Endometrium (tissue), 2 donors: ENCODE results near the gene DUSP16.
"Not testable (repeated sequence)": the region's sequence is repeated elsewhere in the genome, so short reads cannot be mapped to it uniquely, and the experiment has no call there.

Experiments used
- FAIRE-seq: peaks from 2 replicates; lab custom pipeline; 2012; peaks lifted over from hg19 to GRCh38; lab: Jason Lieb, UNC
- donor health status: control.
- donor health status: control.

DUSP16 gene

DNA sequence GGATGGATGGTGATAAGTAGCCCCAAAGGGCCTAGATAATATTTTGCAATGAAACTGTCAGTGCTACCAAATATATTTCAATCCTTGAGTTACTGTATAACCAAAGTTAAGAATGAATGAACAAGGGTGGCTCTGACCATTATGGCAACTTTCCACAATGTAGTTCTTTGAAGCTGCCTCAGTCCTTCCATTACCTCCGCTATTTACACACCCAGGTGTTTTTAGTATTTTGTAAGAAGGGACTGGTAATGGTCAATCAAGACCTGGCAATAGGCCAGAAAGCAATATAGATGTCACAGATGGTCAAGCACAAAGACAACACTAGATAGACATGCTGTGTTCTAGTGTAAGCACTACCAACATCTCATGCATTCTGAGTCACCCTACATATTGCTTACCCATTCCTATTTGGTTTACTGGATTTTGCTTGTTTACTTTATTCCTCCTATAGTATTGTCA lies 16.3 kb downstream of the DUSP16 start:
- no peak for FAIRE-seq

DNA sequence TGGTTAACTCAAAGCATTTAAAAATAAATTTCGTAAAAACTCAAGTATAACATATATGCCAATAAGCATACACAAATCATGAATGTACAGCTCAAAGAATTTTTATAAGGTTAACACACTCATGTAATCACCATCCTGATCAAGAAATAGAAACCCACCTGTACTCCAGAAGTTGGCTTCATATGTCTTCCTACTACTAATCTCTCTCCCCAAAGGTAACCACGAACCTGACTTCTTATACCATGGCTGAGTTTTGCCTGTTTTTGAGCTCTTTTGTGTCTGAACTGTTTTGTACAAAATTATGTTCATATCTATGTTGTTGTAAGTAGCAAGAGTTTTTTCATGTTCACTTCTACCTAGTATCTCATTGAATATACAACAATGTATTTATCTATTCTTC lies 18.7 kb downstream of the DUSP16 start:
- no peak for FAIRE-seq

DNA sequence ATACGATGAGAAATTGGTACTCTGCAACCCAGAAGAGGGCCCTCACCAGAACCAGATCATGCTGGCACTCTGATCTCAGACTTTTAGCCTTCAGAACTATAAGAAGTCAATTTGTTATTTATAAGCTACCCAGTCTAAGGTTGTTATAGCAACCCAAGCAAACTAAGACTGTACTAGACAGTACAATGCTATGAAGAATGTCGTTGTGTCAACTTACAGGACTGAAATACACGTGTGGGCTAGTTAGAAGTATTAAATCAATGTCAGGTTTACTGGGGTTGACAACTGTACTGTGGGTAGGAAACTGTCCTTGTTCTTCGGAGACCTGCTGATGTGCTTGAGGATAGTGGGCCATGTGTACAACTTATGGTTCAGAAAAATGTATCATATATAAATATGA lies 19.7 kb downstream of the DUSP16 start:
- no peak for FAIRE-seq

DNA sequence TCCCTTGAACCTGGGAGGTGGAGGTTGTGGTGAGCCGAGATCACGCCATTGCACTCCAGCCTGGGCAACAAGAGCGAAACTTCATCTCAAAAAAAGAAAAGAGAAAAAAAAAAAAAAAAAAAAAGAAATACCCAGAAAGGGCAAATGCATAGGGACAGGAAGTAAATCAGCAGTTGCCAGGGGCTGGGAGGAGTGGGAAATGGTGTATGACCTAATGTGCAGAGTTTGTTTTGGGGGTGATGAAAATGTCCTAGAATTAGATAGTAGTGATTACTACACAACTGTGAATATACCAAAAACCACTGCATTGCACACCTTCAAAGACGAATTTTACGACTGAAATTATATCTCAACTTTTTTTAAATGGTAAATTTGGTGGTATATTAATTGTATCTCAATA lies 20.4 kb downstream of the DUSP16 start:
- no peak for FAIRE-seq

DNA sequence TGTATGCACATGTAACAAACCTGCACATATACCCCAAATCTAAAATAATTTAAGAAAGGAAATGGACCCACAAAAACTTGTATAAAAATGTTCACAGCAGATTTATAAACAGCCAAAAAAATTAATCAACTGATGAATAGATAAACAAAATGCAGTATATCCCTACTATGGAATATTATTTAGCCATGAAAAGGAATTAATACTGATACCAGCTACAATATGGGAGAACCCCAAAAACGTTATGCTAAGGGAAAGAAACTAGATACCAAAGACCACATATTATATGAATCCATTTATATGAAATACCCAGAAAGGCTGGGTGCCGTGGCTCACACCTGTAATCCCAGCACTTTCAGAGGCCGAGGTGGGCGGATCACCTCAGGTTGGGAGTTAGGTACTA lies 20.9 kb downstream of the DUSP16 start:
- FAIRE-seq, result no peak

DNA sequence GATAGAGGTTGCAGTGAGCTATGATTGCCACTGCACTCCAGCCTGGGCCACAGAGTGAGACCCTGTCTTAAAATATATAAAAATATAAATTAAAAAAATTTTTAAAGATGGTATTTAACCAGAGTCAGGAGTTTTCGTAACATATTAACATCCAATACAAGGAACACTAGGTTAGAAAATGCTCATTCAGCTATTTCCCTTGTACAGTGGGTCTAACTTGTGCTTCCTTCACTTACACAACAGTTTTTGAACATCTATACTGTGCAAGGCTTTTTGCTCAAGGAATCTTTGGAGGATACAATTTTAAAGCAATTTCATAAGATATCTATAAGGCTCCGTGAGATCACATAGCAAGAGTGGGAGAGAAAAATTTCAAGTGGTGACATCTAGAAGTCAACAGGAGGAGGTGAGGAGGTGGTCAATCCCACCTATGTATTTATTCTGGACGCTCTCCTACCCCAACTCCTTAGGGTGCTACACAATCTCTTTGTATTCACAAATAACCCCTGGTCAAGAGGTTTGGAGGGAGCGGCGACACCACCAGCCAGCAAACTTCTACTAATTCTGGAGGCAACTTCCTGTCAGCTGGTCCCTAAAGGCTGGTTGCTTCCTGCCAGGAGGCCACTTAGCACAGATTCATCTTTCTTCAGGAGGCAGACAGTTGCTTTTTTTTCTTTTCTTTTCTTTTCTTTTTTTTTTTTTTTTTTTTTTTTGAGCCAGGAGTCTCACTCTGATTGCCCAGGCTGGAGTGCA lies 22.2 kb downstream of the DUSP16 start:
- FAIRE-seq, result no peak

DNA sequence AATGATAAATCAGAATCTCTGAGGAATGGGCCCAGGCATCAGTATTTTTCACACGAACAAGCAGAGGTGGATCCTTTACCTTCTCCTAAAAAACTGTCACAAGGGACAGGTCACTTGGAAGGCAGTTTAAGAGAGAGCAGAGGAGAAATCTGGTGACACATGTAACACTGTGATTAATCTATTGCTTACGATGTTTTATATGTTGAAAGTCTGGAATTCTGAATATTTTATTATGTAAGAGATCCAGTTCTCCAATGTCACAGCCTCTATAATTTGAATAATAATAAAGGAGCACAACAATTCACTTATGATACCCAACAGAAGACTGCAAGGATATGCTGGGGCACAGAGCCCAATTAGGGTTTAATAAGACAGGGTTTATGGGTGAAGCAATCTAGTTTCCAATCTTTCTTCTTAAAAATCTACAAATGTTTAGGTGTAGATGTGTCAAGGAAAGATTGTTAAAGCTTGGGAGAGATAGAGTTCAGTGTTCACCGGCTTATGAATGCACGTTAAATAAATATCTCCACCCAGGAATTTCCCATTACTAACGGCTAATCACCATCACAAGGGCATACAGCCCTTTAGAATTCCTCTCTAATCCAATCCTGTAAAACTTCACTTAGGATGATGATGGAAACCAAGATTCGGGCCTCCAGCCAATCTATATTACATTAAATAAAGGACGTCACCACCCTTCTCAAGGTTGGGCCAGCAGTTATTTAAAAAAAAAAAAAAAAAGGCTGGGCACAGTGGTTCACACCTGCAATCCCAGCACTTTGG lies 23.4 kb downstream of the DUSP16 start:
- no peak for FAIRE-seq

DNA sequence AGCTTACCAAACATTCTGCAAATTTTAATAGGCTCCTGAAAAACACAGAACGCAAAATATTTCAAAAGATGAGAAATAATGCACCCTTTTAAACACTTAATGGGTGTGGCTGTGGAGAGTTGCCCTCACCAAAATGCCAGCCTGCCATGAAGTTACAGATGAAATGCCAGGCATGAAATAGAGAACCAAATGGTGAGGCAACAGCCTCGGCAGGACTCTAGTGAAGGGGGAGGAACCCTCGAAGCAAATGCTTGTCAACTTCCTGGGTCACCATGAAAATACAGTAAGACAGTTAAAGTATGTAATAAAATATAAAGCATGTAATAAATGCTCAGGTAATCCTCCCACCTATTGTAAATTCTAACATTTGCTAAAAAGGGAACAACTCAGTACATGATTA lies 24.1 kb downstream of the DUSP16 start:
- no peak for FAIRE-seq

DNA sequence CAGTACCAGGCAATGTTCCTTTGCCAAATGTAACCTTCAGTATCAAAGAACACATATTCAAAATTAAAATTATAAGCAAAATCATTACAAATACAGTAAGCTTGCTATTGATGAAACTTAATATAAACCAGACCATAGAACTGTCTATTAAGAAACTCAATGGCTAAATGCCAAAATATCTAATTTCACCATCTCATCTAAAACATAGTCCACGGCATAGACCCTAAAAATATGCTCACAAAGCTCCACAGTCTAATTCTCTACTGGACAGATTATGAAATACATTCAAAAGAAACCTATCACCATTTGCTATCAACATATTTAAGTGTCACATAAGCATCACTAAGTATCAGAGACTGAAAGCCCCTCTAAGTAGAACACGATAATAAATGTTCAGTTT lies 25.2 kb downstream of the DUSP16 start:
- FAIRE-seq, result no peak

DNA sequence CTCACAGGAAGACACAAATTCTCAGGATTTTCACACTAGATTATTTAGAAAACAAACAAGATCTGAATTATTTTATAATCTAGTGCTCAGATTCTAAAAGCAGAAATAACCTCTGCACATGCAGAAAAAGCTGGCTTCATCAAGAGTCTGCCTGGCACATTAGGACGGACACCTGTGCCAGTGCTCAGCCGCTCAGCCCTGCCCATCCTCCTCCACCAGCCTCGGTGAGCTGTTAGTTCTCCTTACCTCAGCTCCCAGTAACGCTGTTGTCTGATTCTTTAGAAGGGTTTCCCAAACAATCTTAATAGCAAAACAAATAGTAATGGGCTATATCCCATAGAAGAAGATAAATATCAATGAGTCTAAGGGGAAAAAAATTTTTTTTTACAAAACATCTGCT lies 27.7 kb downstream of the DUSP16 start:
- FAIRE-seq, result no peak

DNA sequence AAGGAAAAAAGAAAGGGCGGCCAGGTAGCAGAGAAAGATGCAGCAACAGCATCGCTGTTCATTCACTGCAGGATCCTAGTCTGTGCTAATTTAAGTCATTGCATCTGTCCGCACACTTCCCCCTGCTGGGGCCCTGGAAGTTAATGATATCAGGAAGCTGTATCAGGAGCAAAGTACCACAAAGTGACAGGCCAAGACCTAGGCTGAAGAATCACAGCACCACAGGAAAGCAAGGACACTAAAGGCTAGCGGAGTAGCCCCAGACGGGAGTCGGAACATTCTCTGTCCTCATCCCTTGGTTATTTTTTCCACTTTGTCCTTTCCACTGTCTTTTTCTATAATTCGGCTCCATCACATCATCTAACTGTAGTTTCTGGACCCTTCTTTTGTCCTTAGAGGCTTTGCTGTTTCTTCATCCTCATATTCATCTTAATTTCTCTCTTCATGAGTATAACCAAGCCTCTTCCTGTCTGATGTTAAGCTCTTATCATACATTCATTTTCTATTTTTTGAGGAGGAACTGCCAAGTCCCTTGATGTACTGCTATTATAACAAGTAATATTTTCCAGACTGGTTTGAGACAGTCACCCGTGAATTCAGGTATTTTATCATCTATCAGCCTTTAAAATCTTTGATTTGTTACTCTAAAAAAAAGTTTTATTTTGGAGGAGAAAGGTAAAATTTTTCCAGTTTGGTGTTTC lies 28.3 kb downstream of the DUSP16 start:
- no peak for FAIRE-seq

DNA sequence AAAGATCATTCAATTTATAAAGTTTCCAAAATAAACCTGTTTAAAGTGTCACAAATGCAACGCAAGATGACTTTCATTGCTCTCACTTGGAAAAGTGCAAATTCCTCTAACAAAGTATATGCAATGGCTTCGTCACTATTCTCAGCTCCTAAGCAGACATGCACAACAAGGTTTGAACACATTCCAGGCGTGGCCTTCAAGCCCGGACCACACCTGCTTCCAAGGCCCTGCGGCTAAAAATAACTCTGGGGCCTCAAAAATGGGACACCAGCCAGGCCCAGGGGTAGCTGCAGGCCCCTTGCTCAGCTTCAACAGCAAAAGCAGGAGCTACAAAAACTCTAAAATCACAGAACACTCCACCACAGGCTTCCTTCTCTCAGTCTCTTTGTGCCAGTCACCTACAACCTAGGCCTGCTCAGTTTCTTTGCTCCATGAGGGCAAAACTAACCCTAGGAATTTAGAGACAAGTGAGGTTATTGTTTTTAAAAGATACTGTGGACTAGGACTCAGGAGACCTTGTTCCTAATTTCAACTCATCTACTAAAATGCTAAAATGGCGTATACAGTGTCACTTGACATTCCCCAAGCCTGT lies 29.3 kb downstream of the DUSP16 start:
- no peak for FAIRE-seq

DNA sequence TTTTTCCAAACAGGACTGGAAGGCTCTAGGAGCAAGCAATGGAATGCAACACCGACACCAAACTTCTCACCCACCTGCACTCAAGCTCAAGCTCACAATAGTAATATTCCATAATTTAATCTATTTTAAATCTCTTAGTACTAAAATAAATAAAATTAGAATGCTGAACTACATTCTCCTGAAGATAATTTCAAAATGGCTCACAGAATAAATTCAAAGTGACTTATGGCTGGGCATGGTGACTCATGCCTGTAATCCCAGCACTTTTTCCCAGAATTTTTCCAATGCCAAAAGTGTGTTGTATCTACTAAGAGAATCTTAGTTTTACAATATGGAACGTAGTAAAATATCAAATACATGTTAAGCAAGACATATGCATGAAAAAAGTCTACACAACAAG lies 31.5 kb downstream of the DUSP16 start:
- no peak for FAIRE-seq

DNA sequence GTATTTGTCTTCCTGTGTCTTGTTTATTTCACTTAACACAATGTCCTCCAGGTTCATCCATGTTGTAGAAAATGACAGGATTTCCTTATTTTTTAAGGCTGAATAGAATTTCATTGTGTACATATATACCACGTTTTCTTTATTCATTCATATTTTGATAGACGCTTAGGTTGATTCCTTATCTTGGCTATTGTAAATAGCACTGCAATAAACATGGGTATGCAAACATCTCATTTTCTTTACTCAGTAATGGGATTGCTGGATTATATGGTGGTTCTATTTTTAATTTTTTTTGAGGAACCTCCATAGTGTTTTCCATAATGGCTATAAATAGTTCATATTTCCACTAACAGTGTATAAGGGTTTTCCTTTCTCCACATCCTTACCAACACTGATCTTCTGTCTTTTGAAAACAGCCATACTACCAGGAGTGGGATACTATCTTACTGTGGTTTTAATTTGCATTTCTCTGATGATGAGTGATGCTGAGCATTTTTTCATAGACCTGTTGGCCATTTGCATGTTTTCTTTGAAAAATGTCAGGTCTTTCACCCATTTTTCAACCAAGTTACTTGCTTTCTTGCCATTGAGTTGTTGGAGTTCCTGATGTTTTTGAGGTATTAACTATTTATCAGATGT lies 32.8 kb downstream of the DUSP16 start:
- no peak for FAIRE-seq

DNA sequence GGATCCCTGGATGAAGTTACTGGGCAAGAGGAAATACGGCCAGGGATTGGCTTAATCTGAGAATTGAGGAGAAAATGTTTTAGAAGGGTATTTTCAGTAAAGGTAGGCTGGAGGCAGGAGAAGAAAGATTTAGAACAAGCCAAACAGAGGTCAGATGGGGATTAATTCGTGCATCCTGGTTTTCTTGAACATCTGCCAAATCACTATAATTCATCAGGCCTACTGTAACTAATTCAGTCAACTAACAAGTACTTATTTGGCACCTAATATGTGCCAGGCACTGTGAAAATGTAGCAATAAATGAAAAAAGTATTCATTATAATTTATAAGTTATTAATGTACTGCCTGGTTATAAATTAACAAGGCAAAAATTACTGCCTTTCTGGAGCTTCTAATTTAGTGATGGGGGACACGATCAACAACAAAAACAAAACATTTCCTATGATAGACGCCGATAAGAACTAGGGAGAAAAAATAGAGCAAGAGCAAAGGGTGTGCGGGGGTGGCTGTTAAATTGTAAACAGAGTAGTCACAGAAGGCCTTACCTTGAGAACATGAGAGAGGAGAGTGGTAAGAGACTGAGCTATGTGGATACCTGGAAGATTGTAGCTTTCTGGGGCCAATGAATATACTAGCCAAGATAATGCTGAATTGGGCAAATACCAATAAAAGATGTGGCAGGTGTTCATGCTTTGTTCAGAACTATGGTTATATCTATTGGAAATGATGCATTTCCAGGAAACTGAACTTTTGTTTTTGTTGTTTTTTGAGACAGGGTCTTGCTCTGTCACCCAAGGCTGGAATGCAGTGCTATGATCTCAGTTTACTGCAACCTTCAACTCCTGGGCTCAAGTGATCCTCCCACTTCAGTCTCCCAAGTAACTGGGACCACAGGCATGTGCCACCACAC lies 34.0 kb downstream of the DUSP16 start:
- no peak for FAIRE-seq

DNA sequence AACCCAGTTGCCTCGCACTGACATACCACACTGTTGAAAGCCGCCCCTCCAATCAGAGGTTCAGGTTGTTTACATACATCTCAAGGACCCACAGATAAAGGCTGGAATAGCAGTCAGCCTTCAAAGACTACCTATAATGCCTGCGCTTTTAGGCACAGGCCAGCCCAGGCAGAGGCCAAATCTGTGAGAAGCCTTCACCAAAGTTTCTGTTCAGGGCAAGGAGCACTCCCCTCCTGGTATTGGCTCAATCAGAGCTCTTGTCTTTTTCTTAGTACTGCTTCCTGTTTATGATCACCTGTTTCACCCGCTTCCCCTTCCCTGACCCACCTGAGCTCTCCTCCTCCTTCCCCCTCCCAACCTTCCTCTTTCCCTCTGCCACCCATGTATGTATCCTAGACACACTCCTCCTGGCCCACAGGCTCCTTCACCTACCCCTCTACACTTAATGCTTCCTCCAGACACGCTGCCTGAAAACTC lies 34.8 kb downstream of the DUSP16 start:
- no peak for FAIRE-seq

DNA sequence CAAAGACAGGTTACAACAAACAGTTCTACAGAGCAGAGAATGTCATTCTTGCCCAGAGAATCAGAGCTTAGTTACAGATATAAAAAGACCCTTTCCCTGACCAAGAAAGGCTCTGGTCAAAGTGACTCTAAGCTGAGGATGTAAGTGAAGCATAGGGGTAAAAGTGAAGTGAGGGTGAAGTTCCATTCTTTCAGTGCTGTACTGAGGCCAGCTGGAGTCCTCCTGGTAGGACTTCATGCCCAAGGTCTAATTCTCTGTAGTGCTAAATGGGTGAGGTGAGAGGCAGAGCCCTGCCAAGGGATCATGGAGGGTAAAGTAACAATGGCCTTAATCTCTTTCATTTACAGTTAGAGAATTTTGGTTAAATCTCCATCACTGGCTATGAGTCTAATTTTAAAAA lies 38.5 kb downstream of the DUSP16 start:
- no peak for FAIRE-seq

DNA sequence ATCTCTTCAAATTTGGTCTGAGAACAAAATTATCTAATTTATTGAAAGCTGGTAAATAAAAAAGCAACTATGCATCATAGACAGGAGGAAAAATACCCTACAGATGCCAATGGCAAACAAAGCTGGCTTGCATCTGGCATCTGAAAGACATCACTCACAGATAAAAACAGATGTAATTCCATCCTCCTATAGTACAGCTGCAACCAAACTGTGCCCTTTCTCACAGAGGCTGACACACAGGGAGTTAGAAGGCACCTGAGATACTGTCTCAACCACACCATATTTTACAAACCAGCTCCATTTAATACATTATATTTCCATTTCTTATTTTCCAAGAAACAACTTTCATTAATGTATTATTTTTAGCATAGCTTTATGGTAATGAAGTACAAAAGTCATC lies 39.4 kb downstream of the DUSP16 start:
- FAIRE-seq, result no peak

DNA sequence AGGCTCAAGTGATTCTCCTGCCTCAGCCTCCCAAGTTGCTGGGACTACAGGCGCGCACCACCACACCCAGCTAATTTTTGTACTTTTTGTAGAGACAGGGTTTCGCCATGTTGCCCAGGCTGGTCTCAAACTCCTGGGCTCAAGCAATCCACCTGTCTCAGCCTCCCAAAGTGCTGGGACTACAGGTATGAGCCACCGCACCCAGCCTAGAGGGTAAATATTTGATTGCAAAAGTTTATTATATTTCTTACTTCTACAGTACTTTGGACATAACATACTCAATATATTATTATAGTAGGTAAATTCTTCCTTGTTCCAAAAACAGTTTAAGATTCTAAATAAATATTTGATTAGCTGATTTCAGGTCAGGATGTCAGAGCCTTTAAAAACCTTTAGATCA lies 40.0 kb downstream of the DUSP16 start:
- not testable (repeated sequence) for FAIRE-seq

DNA sequence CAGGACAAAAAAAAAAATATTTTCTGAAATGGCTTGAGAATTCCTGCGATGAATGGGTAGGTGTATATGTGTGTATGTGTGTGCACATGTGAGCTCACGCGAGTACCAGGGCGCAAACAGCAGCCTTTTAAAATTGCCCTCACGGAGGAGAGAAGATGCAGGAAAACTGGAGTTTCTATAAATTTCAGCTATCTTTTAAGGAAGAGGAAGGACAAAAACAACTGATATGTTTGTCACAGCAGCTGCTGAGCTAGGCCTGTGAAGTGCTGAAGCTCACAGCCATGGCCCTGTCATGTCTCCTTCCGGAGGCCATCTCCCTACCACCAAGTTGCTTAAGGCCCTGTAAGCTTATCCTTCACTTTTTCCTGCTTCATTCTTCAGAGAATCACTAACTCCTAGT lies 40.8 kb downstream of the DUSP16 start:
- no peak for FAIRE-seq

DNA sequence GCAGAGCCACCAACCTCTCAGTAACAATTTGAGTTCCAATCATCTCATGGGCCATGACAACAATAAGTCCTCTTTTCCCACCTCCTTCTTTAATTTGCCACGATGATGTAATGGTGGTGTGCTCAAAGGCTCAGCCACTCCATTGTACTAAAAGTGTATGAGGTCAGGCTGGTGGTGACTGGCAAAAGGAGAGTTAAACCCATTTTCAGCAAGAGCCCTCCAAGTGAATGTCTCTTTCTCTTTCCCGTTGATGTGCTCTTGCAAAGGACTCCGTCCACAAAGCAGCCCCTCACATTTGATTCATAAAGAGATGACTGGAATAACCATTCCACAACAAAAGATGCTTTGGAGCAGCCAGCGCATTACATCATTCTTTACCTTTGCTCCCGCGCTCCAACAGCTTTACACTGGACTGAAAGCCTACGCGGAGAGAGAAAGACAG lies 41.6 kb downstream of the DUSP16 start:
- FAIRE-seq, result no peak
